Stimulated activated naive CD8-positive, alpha-beta T cell treated with anti-CD3 and anti-CD28 coated beads, Interleukin-15, Interleukin-2, amounts not matched to agents 100 ng/mL and 50 ng/mL, for 24 hours (primary cell): Measurements from ENCODE around the gene CDH23.

Source experiments
- H3K27ac Mint-ChIP-seq: one replicate; pipeline ENCODE4 v1.8.0; 2021; ENCODE audit warnings: mild to moderate bottlenecking, mixed read lengths
- H3K27me3 Mint-ChIP-seq: one replicate; pipeline ENCODE4 v1.8.0; 2021; ENCODE audit warnings: mixed read lengths
- H3K36me3 Mint-ChIP-seq: one replicate; pipeline ENCODE4 v1.8.0; 2021; ENCODE audit warnings: low read depth, mixed read lengths
- H3K4me1 Mint-ChIP-seq: one replicate; pipeline ENCODE4 v1.8.0; 2021; ENCODE audit warnings: low read depth, mixed read lengths
- H3K4me3 Mint-ChIP-seq: one replicate; pipeline ENCODE4 v1.8.0; 2021; ENCODE audit warnings: mild to moderate bottlenecking, mixed read lengths
- H3K9me3 Mint-ChIP-seq: one replicate; pipeline ENCODE4 v1.8.0; 2021; ENCODE audit warnings: mixed read lengths

CDH23 gene

GRCh38 chr10:71380841-71381240 is 15.9 kb upstream of the CDH23 start:
- Mint-ChIP-seq H3K36me3 (no peaks in the 10 kb centered on the region), H3K27me3 (no peaks in the 10 kb centered on the region), H3K4me3 (no peak overlapping the region), H3K27ac (no peak overlapping the region), H3K4me1 (peaks cover 16% of the 10 kb centered on the region), H3K9me3 (no peaks in the 10 kb centered on the region)

DNA sequence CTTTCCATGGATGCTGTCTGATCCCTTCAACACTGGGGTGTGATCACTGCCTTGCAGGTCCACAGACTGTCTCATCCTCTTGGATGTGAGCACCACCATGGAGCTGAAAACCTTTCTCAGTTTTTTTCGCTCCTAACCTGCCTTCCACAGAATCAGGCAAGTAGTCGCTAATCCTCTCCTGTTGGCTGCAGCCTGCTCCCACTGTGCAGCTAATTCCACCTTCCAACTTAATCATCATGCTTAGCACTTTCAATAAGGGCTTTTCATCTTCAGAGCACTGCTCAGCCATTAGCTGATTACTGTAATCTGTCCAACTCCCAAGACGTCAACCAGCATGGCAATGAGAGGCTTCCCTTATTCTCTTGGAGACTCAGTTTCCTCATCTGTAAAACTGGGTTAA is 15.1 kb upstream of the CDH23 start:
- H3K9me3 Mint-ChIP-seq, result no peaks in the 10 kb centered on the region
- H3K27me3 Mint-ChIP-seq, result no peaks in the 10 kb centered on the region
- no peaks in the 10 kb centered on the region for H3K36me3 Mint-ChIP-seq
- H3K4me3 Mint-ChIP-seq, result no peak overlapping the region
- H3K27ac Mint-ChIP-seq, result no peak overlapping the region
- H3K4me1 Mint-ChIP-seq, result peaks cover 8% of the 10 kb centered on the region

DNA sequence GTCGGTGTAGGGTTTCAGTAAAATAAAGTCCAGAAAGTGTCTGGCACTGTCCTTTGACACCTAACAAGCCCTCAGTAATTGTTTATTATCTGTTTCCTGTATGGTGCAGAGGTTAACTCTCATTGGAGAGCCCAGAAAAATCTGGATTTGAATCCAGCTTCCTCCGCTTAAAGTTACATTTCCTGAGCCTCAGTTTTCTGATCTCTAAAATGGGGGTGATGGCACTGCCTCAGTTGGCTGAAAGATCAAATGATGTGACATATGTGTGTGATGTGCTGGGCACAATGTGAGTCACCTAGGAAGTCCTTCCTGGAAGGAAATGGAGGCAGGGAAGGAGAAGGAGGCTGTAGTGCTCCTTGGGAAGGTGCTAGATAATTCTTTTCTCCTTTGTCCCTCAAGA is 14.7 kb upstream of the CDH23 start:
- H3K27ac Mint-ChIP-seq, result no peak overlapping the region
- no peak overlapping the region for H3K4me3 Mint-ChIP-seq
- H3K36me3 Mint-ChIP-seq, result no peaks in the 10 kb centered on the region
- H3K27me3 Mint-ChIP-seq, result no peaks in the 10 kb centered on the region
- peaks cover 5% of the 10 kb centered on the region for H3K4me1 Mint-ChIP-seq
- no peaks in the 10 kb centered on the region for H3K9me3 Mint-ChIP-seq

GRCh38 chr10:71382757-71383156 is 14.0 kb upstream of the CDH23 start:
- Mint-ChIP-seq H3K4me1 (peaks cover under 1% of the 10 kb centered on the region), H3K4me3 (no peak overlapping the region), H3K27me3 (no peaks in the 10 kb centered on the region), H3K27ac (no peak overlapping the region), H3K9me3 (no peaks in the 10 kb centered on the region), H3K36me3 (no peaks in the 10 kb centered on the region)

GRCh38 chr10:71383972-71384687 is 12.6 kb upstream of the CDH23 start:
- Mint-ChIP-seq H3K36me3 (no peaks in the 10 kb centered on the region), H3K4me3 (no peak overlapping the region), H3K27ac (no peak overlapping the region), H3K4me1 (no peaks in the 10 kb centered on the region), H3K9me3 (no peaks in the 10 kb centered on the region), H3K27me3 (peaks cover 4% of the 10 kb centered on the region)

DNA sequence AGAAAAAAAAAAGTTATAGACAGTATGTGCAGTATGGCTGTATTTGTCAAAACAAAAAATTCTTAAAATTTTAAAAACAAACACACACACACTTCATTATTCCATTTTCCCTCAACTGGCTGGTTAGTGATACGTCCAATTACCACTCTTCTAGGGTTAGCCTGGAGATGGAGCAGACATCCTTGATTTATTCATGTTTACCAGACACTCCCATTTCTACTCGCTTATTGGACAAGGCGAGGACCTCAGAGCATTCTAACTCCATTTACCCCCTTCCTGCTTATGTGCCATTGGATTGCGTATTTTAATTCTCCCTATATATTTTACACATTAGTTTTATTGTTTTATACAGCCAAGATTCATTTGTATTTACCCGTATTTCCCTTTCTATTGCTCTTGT is 8.5 kb upstream of the CDH23 start:
- Mint-ChIP-seq H3K27me3 (peaks cover 17% of the 10 kb centered on the region), H3K36me3 (no peaks in the 10 kb centered on the region), H3K9me3 (no peaks in the 10 kb centered on the region), H3K4me3 (no peak overlapping the region), H3K27ac (no peak overlapping the region), H3K4me1 (no peaks in the 10 kb centered on the region)

GRCh38 chr10:71388583-71389310 is 8.0 kb upstream of the CDH23 start:
- Mint-ChIP-seq H3K27me3 (peaks cover 20% of the 10 kb centered on the region), H3K4me1 (no peaks in the 10 kb centered on the region), H3K9me3 (no peaks in the 10 kb centered on the region), H3K36me3 (no peaks in the 10 kb centered on the region), H3K4me3 (no peak overlapping the region), H3K27ac (no peak overlapping the region)

- Mint-ChIP-seq H3K27ac (no peak overlapping the region), H3K36me3 (no peaks in the 10 kb centered on the region), H3K4me3 (no peak overlapping the region), H3K27me3 (peaks cover 27% of the 10 kb centered on the region), H3K4me1 (no peaks in the 10 kb centered on the region), H3K9me3 (no peaks in the 10 kb centered on the region)
Observed at GRCh38 chr10:71389768-71390460, 6.8 kb upstream of the CDH23 start.

DNA sequence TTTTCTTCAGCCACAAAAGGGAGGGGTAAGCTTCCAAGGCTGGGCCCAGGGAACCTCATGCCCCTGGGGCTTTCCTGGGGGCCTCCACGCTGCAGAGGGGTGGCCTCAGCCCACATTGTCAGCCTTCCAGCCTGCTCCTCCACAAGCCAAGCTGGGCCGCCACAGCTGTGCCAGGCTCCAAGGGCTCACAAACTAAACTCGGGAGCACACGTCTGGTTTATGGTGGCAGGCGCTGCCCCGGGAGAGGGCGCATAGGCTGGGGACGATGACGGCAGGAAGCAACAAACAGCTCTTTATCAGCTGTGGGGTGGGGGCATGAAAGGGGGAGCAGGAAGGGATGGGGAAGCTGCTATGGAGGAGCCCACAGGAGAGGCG is 6.3 kb upstream of the CDH23 start:
- Mint-ChIP-seq H3K36me3 (no peaks in the 10 kb centered on the region), H3K27ac (no peak overlapping the region), H3K4me1 (no peaks in the 10 kb centered on the region), H3K27me3 (peaks cover 31% of the 10 kb centered on the region), H3K9me3 (no peaks in the 10 kb centered on the region), H3K4me3 (no peak overlapping the region)

DNA sequence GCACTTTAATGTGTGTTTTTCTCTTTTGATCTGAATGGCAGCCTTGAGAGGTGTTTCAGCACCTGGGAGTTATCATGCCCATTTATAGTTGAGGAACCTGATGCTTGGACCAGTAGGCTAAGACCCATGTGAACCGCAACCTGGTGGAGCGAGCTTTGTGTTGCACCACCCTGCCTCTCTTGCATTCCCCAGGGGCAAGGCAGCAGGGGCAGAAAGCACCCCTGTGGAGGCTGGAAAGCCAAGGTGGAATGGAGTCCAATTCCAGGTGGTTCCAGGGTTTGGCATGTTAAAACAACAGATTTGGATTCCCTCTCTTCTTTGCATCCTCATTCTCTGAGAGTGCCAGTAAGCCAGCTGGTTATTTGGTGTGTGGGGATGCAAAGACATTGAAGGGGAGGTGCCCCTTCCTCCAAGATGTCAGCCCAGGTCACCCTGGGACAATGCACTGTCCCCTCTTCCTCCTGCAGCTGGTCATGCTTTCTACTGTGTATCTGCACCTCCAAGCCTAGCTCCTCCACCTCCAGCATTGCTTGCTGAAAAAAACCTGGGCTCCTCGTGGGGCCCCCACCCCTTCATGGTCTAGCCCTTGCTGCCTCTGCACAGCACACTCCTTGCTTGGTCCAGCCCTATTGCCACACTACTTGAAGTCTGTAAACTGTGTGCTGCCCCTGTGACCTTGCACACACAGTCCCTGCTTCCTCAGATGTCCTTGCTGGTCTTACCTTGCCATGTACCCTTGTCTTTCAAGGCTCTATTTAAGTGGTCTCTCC is 5.6 kb upstream of the CDH23 start:
- Mint-ChIP-seq H3K27me3 (peaks cover 37% of the 10 kb centered on the region), H3K27ac (no peak overlapping the region)

DNA sequence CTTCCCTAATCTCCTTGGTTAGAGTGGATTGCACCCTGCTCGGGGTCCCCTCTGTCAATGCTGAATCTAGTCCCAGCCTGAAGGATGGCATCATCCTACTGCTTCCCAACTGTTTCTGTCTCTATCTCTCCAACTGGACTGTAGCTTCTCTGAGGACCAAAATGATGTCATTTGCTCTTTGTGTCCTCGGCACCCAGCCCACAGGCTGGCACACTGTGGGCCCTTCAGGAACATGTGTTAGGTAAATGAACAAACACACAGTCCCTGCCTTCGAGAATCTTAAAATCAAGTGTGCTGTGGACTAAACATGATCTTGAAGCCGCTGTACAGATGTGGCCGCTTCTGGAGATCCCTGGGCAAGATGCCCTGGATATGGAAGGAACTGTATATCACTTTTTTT is 5.0 kb upstream of the CDH23 start:
- no peaks in the 10 kb centered on the region for H3K4me1 Mint-ChIP-seq
- no peak overlapping the region for H3K27ac Mint-ChIP-seq
- peaks cover 38% of the 10 kb centered on the region for H3K27me3 Mint-ChIP-seq

More for the DNA sequence above, 5.6 kb upstream of the CDH23 start:
- H3K36me3 Mint-ChIP-seq, result no peaks in the 10 kb centered on the region
- H3K9me3 Mint-ChIP-seq, result no peaks in the 10 kb centered on the region
- no peak overlapping the region for H3K4me3 Mint-ChIP-seq
- H3K4me1 Mint-ChIP-seq, result no peaks in the 10 kb centered on the region

DNA sequence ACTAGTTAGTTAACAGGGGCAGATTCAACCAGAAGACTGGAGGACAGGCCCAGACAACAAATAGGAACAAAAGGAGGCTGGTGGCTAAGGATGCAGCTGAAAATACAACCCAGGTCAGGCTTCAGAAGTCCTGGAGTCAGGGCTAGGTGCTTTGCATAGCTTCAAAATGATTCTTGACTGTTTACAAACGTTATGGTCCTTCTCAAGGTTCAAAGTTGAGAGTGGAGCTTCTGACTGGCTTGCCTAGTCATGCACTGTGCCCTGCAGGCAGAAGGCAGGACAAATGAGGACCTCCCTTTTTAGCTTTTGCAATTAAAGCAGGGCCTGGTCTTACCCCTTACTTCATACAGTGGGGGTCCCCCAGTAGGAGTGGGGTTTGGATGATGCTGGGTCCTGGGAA is 4.4 kb upstream of the CDH23 start:
- Mint-ChIP-seq H3K9me3 (no peaks in the 10 kb centered on the region), H3K4me1 (no peaks in the 10 kb centered on the region), H3K27ac (no peak overlapping the region), H3K36me3 (no peaks in the 10 kb centered on the region), H3K27me3 (peaks cover 38% of the 10 kb centered on the region), H3K4me3 (no peak overlapping the region)

More for the DNA sequence above, 5.0 kb upstream of the CDH23 start:
- no peaks in the 10 kb centered on the region for H3K36me3 Mint-ChIP-seq
- no peak overlapping the region for H3K4me3 Mint-ChIP-seq
- H3K9me3 Mint-ChIP-seq, result no peaks in the 10 kb centered on the region

GRCh38 chr10:71392791-71393781 is 3.6 kb upstream of the CDH23 start:
- H3K36me3 Mint-ChIP-seq, result no peaks in the 10 kb centered on the region
- peaks cover 46% of the 10 kb centered on the region for H3K27me3 Mint-ChIP-seq
- H3K4me1 Mint-ChIP-seq, result peaks cover 6% of the 10 kb centered on the region
- no peak overlapping the region for H3K4me3 Mint-ChIP-seq
- no peak overlapping the region for H3K27ac Mint-ChIP-seq
- no peaks in the 10 kb centered on the region for H3K9me3 Mint-ChIP-seq
